Bronchial epithelial cell (primary cell): Measurements from ENCODE around the gene GATAD2A. TPM values are rescaled to one million over a fixed set of nuclear protein-coding genes. Genes with fewer than 3 reads are reported as not detected.

ENCODE experiments used
- DNase-seq: peaks from one replicate; pipeline ENCODE4 v3.0.0-alpha.2; 2010; ENCODE audit warnings: low read depth
- FAIRE-seq: peaks from 2 replicates; lab custom pipeline; 2011; peaks lifted over from hg19 to GRCh38; lab: Jason Lieb, UNC
- H3K27me3 ChIP-seq: 2 replicates; pipeline ENCODE4 v1.5.1; 2011; ENCODE audit warnings: low read length; ENCODE audit not compliant: control insufficient read depth, insufficient read depth
- H3K36me3 ChIP-seq: 2 replicates; pipeline ENCODE4 v1.5.1; 2011; ENCODE audit warnings: low read length; ENCODE audit not compliant: control insufficient read depth, insufficient read depth
- H3K4me3 ChIP-seq: 2 replicates; pipeline ENCODE4 v1.5.1; 2011; ENCODE audit warnings: mild to moderate bottlenecking, low read depth, low read length, control low read depth
- total RNA-seq: library from RNA; depleted of rRNA; stranded (reverse); fragments of >200 nt; gene quantifications from 2 replicates; pipeline ENCODE4 v1.2.1, GENCODE V29; 2014
- TF ChIP-seq, protein P1 (sequence below): IDR thresholded peaks from 2 replicates; pipeline ENCODE4 v1.5.1; 2011; ENCODE audit warnings: mild to moderate bottlenecking, moderate library complexity, low read length, control low read depth, inconsistent platforms; ENCODE audit not compliant: insufficient read depth, severe bottlenecking

The GATAD2A gene
- total RNA-seq, 1 donor from 2014 or later = 48.4 TPM

DNA sequence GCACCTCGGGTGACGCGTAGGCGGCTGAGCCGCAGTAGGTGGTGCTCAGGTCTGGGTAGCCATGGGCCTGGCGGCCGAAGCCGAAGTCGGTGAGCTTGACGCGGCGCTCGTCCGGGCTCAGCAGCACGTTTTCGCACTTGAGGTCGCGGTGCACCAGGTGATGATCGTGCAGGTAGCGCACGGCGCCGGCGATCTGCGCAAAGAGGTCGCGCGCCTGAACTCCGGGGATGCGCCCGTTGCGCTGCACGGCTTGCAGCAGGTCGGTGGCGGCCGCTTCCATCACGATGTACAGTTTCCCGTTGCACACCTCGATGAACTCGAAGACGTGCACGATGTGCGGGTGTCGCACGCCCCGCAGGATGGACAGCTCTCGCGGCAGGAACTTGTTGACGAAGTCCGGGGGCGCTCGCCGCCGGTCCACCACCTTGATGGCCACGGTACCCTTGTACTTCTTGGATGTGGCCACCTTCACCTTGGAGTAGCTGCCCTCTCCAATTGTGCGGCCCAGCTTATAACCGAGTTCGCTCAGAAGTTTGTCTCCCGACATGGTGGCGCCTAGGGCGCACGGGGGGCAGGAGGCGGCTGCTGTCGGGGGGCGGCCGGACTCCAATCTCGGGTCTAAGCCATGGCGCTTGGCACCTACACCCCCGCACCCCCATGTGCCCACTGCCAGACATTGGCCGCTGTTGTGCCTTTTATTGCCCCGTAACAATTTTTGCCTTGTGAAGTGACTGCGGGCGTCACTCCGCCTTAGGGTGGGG lies 109.6 kb downstream of the GATAD2A start, which contains the start of gene TSSK6:
TSS of gene TSSK6 (minus strand) at position 668 of the 761 bp plus-strand sequence. CDS start at position 547, 121 bp downstream.
- Histone ChIP-seq H3K27me3 (no peaks in the 10 kb centered on the region), H3K4me3 (peak within 1 kb of the TSS; percentile 62), H3K36me3 (peaks cover 10% of the 10 kb centered on the region)
- DNase-seq = no peak
- no peak for FAIRE-seq
- TF ChIP-seq, protein P1, sequence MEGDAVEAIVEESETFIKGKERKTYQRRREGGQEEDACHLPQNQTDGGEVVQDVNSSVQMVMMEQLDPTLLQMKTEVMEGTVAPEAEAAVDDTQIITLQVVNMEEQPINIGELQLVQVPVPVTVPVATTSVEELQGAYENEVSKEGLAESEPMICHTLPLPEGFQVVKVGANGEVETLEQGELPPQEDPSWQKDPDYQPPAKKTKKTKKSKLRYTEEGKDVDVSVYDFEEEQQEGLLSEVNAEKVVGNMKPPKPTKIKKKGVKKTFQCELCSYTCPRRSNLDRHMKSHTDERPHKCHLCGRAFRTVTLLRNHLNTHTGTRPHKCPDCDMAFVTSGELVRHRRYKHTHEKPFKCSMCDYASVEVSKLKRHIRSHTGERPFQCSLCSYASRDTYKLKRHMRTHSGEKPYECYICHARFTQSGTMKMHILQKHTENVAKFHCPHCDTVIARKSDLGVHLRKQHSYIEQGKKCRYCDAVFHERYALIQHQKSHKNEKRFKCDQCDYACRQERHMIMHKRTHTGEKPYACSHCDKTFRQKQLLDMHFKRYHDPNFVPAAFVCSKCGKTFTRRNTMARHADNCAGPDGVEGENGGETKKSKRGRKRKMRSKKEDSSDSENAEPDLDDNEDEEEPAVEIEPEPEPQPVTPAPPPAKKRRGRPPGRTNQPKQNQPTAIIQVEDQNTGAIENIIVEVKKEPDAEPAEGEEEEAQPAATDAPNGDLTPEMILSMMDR = no peak

DNA sequence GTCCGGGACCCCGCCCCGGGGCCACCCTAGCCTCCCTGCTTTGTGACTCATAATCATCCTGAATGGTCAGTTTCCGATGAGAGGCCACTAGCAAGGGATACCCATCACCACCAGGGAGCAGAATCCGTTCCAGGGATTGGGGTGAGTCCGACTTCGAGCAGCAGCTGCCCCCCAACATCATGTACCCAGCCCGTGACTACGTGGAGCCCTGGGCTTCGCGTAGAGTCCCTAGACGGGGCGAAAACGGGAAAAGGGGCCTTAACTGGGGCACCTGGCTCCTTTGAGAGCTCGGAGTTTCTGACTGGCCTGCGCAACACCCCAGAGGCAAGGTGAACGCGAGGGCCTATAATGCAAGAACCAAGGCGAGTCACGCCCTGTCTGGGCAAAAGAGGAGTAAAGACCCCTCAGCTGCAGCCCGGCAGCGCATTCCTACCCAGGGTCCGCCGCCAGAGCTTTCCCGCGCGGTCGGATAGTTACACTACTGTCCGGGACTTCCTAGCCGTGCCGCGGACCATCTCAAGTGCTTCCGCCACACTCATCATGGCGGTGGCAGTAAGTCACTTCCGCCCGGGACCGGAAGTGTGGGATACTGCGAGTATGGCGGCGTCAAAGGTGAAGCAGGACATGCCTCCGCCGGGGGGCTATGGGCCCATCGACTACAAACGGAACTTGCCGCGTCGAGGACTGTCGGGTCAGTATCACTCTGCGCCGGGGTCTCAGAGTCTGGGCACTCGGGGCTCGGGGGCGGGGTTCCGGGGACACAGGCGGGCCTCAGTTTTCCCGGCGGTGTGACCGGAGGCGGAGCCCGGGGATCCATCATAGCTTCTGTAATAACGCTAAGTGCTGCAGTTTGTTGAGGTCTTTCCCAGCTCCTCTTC lies 110.4 kb downstream of the GATAD2A start, which contains the start of gene NDUFA13:
TSS of gene NDUFA13 (plus strand) at position 584 of the 878 bp plus-strand sequence. CDS start at position 598, 14 bp downstream.
- FAIRE-seq (no peak), DNase-seq (peak; percentile 81)
- peaks cover 10% of the 10 kb centered on the region for H3K36me3 ChIP-seq

DNA sequence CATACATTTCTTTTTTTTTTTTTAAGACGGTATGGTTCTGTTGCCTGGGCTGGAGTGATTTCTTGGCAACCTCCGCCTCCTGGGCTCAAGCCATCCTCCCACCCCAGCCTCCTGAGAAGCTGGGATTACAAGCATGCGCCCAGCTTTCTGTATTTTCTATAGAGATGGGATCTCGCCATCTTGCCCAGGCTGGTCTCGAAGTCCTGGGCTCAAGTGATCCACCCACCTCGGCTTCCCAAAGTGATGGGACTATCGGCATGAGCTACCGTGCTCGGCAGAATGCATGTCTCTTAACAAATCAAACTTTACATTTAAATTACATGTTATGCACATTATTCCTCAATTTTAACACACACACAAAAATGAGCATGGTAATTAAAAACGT lies 111.8 kb downstream of the GATAD2A start:
- DNase-seq (no peak), FAIRE-seq (no peak)
- no peak overlapping the region for H3K4me3 ChIP-seq
- no peaks in the 10 kb centered on the region for H3K27me3 ChIP-seq
- H3K36me3 ChIP-seq = peaks cover 10% of the 10 kb centered on the region
- TF ChIP-seq, protein P1 = no peak

More for the DNA sequence above, 110.4 kb downstream of the GATAD2A start, which contains the start of gene NDUFA13:
- TF ChIP-seq, protein P1 = no peak
- Histone ChIP-seq H3K4me3 (peak within 1 kb of the TSS; percentile 62), H3K27me3 (no peaks in the 10 kb centered on the region)

DNA sequence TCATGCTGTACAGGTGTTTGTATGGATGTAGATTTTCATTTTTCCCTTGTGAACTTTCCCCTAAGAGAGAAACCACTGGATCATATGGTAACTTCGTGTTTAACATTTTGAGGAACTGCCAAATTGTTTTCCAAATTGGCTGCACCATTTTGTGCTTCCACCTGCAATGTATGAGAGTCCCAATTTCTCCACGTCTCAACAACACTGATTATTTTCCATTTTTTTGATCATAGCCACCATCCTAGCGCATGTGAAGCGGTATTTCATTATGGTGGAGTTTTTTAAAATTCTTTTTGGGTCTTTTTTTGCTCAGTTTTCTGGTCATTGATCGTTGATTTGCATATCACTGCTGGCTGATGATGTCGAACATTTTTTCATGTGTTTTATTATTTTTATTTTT lies 115.5 kb downstream of the GATAD2A start:
- TF ChIP-seq, protein P1 = no peak
- DNase-seq (no peak), FAIRE-seq (no peak)
- Histone ChIP-seq H3K4me3 (no peak overlapping the region), H3K36me3 (peaks cover 10% of the 10 kb centered on the region), H3K27me3 (no peaks in the 10 kb centered on the region)

DNA sequence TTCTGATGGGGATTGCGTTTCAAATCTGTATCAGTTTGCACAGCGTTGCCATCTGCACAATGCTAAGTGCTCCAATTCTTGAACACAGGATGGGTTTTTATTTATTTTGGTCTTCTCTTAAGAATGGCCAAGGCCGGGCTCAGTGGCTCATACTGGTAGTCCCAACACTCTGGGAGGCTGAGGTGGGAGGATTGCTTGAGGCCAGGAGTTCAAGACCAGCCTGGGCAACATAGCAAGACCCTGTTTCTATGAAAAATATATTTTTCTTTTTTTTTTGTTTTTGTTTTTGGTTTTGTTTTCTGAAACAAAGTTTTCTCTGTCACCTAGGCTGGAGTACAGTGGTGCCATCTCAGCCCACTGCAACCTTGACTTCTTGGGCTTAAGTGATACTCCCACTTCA lies 117.7 kb downstream of the GATAD2A start:
- TF ChIP-seq, protein P1 = no peak
- DNase-seq (no peak), FAIRE-seq (no peak)
- Histone ChIP-seq H3K27me3 (no peaks in the 10 kb centered on the region), H3K36me3 (peaks cover 15% of the 10 kb centered on the region), H3K4me3 (no peak overlapping the region)
